Iris pigment epithelial cell (primary cell): Measurements from ENCODE around the gene NLGN1.
"Not testable (repeated sequence)": the region's sequence is repeated elsewhere in the genome, so short reads cannot be mapped to it uniquely, and the experiment has no call there.

Experiments
- DNase-seq: peaks from one replicate; pipeline ENCODE4 v3.0.0-alpha.2; 2011; ENCODE audit warnings: low read depth

NLGN1 gene

GRCh38 chr3:174218016-174218415 lies 820.5 kb downstream of the NLGN1 start:
- DNase-seq: peak; percentile 6

- no peak for DNase-seq
Observed at GRCh38 chr3:174219738-174220137, 822.2 kb downstream of the NLGN1 start.

GRCh38 chr3:174220775-174221554 lies 823.4 kb downstream of the NLGN1 start:
- DNase-seq: no peak

- no peak for DNase-seq
Observed at GRCh38 chr3:174223042-174223441, 825.5 kb downstream of the NLGN1 start.

GRCh38 chr3:174223626-174224025 lies 826.1 kb downstream of the NLGN1 start:
- no peak for DNase-seq

- no peak for DNase-seq
Observed at GRCh38 chr3:174229916-174230315, 832.4 kb downstream of the NLGN1 start.

GRCh38 chr3:174232028-174232657 lies 834.6 kb downstream of the NLGN1 start:
- not testable (repeated sequence) for DNase-seq

- no peak for DNase-seq
Observed at GRCh38 chr3:174232658-174233429, 835.3 kb downstream of the NLGN1 start.

GRCh38 chr3:174233511-174233910 lies 836.0 kb downstream of the NLGN1 start:
- no peak for DNase-seq

- no peak for DNase-seq
Observed at GRCh38 chr3:174242311-174243041, 844.9 kb downstream of the NLGN1 start.

- peak; percentile 23 for DNase-seq
Observed at GRCh38 chr3:174243171-174243570, 845.6 kb downstream of the NLGN1 start.

GRCh38 chr3:174247687-174248152 lies 850.2 kb downstream of the NLGN1 start:
- DNase-seq: peak; percentile 1

- no peak for DNase-seq
Observed at GRCh38 chr3:174251681-174252080, 854.1 kb downstream of the NLGN1 start.

GRCh38 chr3:174253196-174253823 lies 855.8 kb downstream of the NLGN1 start:
- DNase-seq: no peak

GRCh38 chr3:174253940-174254339 lies 856.4 kb downstream of the NLGN1 start:
- DNase-seq: no peak

- no peak for DNase-seq
Observed at GRCh38 chr3:174255454-174255853, 857.9 kb downstream of the NLGN1 start.

- DNase-seq: no peak
Observed at GRCh38 chr3:174266476-174266875, 868.9 kb downstream of the NLGN1 start.

- DNase-seq: no peak
Observed at GRCh38 chr3:174268061-174268460, 870.5 kb downstream of the NLGN1 start.

- DNase-seq: no peak
Observed at GRCh38 chr3:174268586-174268985, 871.0 kb downstream of the NLGN1 start.

GRCh38 chr3:174270841-174271240 lies 873.3 kb downstream of the NLGN1 start:
- DNase-seq: peak; percentile 59

- no peak for DNase-seq
Observed at GRCh38 chr3:174275336-174275735, 877.8 kb downstream of the NLGN1 start.

- no peak for DNase-seq
Observed at GRCh38 chr3:174276826-174277225, 879.3 kb downstream of the NLGN1 start.
